Stimulated activated naive CD8-positive, alpha-beta T cell treated with anti-CD3 and anti-CD28 coated beads, Interleukin-15, amount 100 ng/mL, for 72 hours (primary cell): ENCODE results near the gene SEC11A.
"Not testable (repeated sequence)": the region's sequence is repeated elsewhere in the genome, so short reads cannot be mapped to it uniquely, and the experiment has no call there.

Experiments
- ATAC-seq: fragments of 150-1000 bp; cut with Tn5 transposase; 2 replicates; pipeline ENCODE4 v1.10.0; 2021; ENCODE audit warnings: mild to moderate bottlenecking, moderate library complexity
- DNase-seq, 2 donors: peaks; one replicate each; pipeline ENCODE4 v3.0.0; 2021 to 2022
- H3K27ac Mint-ChIP-seq, 2 donors: one replicate each; pipeline ENCODE4 v1.8.0; 2022; ENCODE audit warnings: mild to moderate bottlenecking in 2 of 2, mixed read lengths in 2 of 2, moderate library complexity in 2 of 2
- H3K27me3 Mint-ChIP-seq: one replicate; pipeline ENCODE4 v1.8.0; 2022; ENCODE audit warnings: mixed read lengths
- H3K4me1 Mint-ChIP-seq: one replicate; pipeline ENCODE4 v1.8.0; 2022; ENCODE audit warnings: mild to moderate bottlenecking, mixed read lengths
- H3K4me3 Mint-ChIP-seq, 2 donors: one replicate each; pipeline ENCODE4 v1.8.0; 2022; ENCODE audit warnings: mild to moderate bottlenecking in 2 of 2, mixed read lengths in 2 of 2, moderate library complexity in 1 of 2
- H3K9me3 Mint-ChIP-seq, 2 donors: one replicate each; pipeline ENCODE4 v1.8.0; 2022; ENCODE audit warnings: mixed read lengths in 2 of 2

The SEC11A gene

DNA sequence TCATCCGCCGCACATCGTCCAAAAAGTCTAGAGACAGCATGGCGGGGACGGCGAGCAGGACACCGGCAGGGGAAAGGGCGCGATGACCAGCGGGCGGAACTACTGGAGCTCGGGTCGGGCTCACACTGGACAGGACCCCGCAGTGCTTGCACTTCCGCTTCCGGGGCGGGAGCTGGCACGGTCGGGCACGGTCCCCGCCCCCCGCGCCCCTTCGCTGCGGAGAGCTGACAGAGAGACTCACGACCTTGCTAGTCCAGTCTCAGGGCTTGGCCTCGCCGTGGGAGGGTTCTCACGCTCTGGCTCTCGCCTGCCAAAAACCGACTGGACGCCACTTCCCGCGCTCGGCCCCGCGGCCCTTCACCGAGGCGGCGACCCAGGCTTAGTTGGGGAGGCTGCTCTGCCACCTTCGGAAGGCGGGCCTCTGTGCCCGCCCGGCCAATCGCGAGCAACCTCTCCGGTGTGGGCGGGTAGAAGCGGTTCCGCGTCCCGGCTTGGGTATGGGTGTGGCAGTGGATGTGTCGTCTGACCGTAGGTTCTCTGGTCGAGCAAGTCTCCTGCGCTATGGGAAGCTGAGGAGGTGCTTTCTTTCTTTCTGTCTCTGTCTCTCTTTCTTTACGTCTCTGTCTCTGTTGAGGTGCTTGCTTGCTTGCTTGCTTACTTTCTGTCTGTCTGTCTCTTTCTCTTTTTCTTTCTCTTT lies at the start of gene SEC11A:
Gene SEC11A (minus strand): TSS at position 104 of the 697 bp plus-strand sequence. CDS start 64 bp downstream, at position 40.
- Mint-ChIP-seq H3K27ac (peak within 1 kb of the TSS; percentile 99), H3K4me3 (peak within 1 kb of the TSS; percentile 87 to 94), H3K9me3 (no peaks in the 10 kb centered on the region), H3K4me1 (peaks cover 52% of the 10 kb centered on the region), H3K27me3 (no peaks in the 10 kb centered on the region)
- ATAC-seq, result peak; percentile 97
- peak; percentile 92 to 93 for DNase-seq

DNA sequence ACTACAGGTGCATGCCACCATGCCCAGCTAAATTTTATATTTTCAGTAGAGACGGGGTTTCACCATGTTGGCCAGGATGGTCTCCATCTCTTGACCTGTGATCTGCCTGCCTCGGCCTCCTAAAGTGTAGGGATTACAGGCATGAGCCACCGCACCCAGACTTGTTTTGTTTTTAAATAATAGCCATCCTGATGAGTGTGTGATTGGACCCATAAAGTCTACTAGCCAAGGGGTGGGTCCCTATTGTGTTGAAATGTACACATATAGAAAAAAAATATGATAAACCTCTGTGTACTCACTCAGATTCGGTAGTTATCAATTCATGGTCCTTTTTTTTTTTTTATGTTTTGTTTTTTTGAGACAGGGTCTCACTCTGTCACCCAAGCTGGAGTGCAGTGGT lies 49.7 kb upstream of the SEC11A start:
- H3K27ac Mint-ChIP-seq, result peak overlapping the region in 1 of 2 donors; percentile 31
- DNase-seq, result no peak
- no peak overlapping the region for H3K4me3 Mint-ChIP-seq
- no peaks in the 10 kb centered on the region for H3K9me3 Mint-ChIP-seq
- ATAC-seq, result no peak
- no peaks in the 10 kb centered on the region for H3K27me3 Mint-ChIP-seq
- H3K4me1 Mint-ChIP-seq, result peaks cover 20% of the 10 kb centered on the region

DNA sequence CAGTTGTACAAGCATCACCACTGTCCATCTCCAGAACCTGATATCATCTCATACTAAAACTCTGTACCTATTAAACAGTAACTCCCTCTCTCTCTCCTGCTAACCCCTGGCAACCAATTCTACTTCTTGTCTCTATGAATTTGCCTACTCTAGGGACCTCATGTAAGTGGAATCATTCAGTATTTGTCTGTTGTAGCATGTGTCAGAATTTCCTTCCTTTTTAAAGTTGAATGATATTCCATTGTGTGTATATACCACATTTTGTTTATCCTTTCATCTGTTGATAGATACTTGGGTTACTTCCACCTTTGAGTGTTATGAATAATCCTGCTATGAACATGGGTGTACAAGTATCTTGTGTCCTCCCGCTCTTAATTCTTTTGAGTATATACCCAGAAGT lies 49.0 kb upstream of the SEC11A start:
- no peak overlapping the region for H3K27ac Mint-ChIP-seq

DNA sequence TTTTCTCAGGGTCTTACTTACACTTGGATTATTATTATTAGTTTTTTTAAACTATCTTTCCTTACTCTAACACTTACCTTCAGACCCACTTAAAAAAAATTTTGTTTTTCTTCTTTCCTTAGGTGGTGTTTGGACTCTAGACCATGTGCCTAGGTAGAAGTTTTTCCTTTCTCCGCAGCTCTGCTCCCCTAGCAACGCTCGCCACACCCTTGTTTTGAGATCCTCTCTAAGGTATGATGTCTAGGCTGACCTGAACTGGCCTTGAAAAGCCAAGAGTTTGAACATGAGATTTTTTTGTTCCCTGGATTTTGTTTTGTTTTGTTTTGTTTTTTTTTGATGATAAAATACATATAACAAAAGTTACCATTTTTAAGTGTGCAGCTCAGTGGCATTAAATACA lies 48.6 kb upstream of the SEC11A start:
- H3K4me1 Mint-ChIP-seq, result peaks cover 11% of the 10 kb centered on the region
- DNase-seq, result no peak
- no peaks in the 10 kb centered on the region for H3K9me3 Mint-ChIP-seq
- no peak overlapping the region for H3K27ac Mint-ChIP-seq
- H3K4me3 Mint-ChIP-seq, result no peak overlapping the region
- no peak for ATAC-seq
- no peaks in the 10 kb centered on the region for H3K27me3 Mint-ChIP-seq

More for the DNA sequence above, 49.0 kb upstream of the SEC11A start:
- no peak overlapping the region for H3K4me3 Mint-ChIP-seq
- ATAC-seq (no peak), DNase-seq (no peak)
- no peaks in the 10 kb centered on the region for H3K27me3 Mint-ChIP-seq
- H3K9me3 Mint-ChIP-seq, result no peaks in the 10 kb centered on the region
- peaks cover 15% of the 10 kb centered on the region for H3K4me1 Mint-ChIP-seq

DNA sequence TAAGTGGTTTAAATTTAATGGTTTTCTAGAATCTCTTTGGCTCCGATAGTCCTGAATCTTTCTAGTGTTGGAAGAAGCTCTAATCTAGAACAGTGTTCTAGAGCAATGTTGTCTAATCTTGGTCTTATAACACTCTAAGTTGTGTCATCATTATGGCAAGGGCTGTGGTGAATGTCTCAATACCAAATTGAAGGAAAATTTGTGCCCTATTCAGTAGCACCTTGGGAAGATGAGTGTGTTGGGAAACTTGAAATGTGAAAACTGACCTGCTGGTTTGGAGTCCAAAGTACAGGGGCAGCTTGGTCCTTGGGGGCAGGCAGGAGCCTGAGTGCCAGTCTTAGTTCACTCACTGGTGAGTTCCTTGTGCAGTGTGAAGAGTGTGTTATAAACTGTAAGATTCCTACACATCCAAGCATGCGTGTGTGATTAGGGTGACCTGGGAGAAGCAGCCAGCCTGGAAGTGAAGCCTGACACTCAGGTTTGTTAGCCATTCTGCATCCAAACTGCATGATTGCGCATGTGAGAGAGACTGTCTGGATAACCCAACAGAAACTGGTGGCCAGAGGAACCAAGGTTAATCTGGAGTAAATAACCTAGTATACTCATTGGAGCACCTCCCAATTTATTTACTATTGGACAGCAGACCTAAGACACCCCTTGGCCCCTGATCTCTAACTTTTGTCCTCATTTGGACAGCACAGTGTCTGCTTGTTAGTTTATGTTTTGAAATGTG lies 47.1 kb upstream of the SEC11A start:
- ATAC-seq (no peak), DNase-seq (no peak)
- H3K4me1 Mint-ChIP-seq, result peaks cover 4% of the 10 kb centered on the region
- no peak overlapping the region for H3K4me3 Mint-ChIP-seq
- no peaks in the 10 kb centered on the region for H3K27me3 Mint-ChIP-seq
- H3K27ac Mint-ChIP-seq, result no peak overlapping the region
- no peaks in the 10 kb centered on the region for H3K9me3 Mint-ChIP-seq

DNA sequence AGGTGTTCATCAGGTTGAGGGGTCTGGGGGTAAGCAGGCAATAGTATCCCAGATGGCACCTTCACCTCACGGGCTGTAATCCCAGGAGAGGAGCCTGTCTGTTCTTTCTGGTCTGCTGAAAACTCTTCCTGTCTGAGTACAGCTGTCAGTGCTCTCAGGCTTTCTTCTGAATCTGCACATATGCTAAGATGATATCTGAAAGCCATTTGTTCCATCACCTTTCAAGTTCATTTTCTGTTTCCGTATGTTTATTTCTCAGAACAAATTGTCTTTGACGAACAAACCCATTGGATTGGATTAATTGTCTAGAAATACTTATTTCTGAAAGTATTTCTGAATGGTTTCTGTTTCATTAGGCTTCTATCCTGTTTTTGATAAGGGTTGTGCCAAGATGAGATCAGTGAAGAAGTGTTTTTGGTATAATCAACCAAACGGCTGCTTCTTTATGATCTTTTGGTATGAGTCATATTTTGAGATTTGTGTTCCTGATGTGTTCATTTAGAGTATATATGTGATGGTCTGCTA lies 45.7 kb upstream of the SEC11A start:
- H3K27ac Mint-ChIP-seq, result no peak overlapping the region
- H3K4me3 Mint-ChIP-seq, result no peak overlapping the region
- peaks cover 13% of the 10 kb centered on the region for H3K4me1 Mint-ChIP-seq
- peak; percentile 91 for ATAC-seq
- no peaks in the 10 kb centered on the region for H3K27me3 Mint-ChIP-seq
- H3K9me3 Mint-ChIP-seq, result no peaks in the 10 kb centered on the region
- DNase-seq, result peak in 1 of 2 donors; percentile 21

DNA sequence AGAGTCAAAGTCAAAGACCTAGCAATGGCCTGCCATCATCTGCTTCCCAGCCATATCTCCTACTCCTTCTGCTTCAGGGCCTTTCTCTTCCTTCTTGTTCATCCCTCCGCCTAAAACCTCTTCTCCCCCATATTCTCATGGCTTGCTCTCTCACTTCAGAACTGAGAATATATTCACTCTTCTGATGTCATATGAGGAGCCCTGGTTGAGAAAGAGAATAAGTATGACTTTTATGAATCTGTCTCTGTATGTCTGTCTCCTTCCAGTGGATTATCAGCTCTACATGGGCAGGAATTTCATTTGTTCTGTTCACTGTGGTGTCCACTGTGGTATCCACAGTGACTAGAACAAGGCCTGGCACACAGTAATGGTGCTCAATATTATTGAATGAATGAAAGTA lies 44.3 kb upstream of the SEC11A start:
- Mint-ChIP-seq H3K27ac (no peak overlapping the region), H3K9me3 (no peaks in the 10 kb centered on the region), H3K4me1 (peaks cover 21% of the 10 kb centered on the region), H3K4me3 (no peak overlapping the region), H3K27me3 (no peaks in the 10 kb centered on the region)
- ATAC-seq, result no peak
- DNase-seq, result no peak

DNA sequence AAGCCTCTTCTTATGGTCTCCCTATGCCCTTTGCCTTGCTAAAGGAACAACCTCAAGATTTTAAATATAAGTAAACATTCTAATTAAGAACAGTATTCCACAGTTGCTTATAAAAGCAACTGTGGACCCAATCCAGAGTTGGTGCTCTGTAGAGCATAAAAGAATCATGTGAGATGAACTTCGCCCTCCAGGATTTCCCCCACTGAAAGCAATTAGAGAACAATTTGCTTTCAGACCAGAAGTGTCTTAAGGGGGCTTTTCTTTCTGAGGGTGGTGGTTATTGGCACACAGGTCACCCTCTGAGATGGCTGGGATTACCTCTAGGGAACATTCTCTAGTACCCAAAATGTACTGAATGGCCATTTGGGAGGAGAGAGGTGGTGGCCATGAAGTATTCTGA lies 43.1 kb upstream of the SEC11A start:
- Mint-ChIP-seq H3K4me3 (peak overlapping the region in 1 of 2 donors; percentile 36), H3K4me1 (peaks cover 32% of the 10 kb centered on the region), H3K27ac (peak overlapping the region; percentile 3 to 53), H3K9me3 (no peaks in the 10 kb centered on the region), H3K27me3 (no peaks in the 10 kb centered on the region)
- ATAC-seq (no peak), DNase-seq (no peak)

DNA sequence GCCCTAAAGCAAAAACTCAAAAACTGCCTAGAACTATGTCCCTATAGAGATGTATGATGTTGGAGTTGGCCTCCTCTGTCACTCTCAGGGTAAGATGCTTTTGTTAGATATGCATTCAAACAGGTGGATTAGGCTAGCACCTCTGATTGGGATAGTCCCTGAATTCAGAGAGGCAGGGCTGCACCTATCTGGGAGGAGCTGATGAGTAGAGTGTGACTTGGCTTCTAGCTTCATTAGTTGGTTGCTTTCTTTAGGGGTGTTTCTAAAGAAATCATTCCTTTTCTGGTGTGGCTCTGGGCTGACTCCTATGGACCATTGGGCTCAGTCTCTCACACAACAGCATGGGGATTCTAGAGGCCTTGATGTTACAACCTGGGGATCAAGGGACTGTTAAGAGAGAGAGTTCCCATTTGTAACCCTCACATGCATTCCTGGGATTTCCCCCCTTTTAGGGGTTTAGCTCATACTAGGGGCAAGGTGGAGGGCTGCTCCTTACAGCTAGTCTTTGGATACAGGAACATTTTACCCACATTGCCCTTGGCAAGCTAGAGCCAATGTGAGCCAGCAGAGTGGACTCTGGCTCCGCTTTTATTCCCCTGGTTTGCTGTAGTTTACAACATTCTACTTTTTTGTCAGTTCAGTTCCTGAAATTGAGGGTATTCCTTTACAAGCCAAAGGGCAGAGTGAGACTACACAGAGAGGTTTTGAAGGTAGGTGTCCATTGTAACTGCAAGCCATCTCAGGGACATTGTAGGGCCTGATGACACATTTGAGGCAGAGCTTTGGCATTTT lies 40.0 kb upstream of the SEC11A start:
- no peak for DNase-seq
- ATAC-seq, result peak; percentile 66
- H3K4me1 Mint-ChIP-seq, result peaks cover 58% of the 10 kb centered on the region
- no peaks in the 10 kb centered on the region for H3K27me3 Mint-ChIP-seq
- H3K4me3 Mint-ChIP-seq, result no peak overlapping the region
- peaks cover 0 to 4% of the 10 kb centered on the region in 2 donors for H3K9me3 Mint-ChIP-seq
- H3K27ac Mint-ChIP-seq, result peak overlapping the region; percentile 43 to 64

DNA sequence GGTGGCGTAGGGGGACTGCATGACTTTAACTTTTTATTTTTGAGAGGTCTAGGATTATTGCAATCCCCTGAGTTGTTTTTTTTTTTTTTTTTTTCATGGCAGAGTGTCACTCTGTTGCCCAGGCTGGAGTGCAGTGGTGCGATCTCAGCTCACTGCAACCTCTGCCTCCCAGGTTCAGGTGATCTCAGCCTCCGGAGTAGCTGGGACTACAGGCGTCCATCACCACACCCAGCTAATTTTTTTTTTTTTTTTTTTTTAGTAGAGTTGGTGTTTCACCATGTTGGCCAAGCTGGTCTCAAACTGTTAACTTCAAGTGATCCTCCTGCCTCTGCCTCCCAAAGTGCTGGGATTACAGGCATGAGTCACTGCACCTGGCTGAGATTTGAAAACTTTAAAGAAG lies 39.0 kb upstream of the SEC11A start:
- not testable (repeated sequence) for H3K27ac Mint-ChIP-seq, ATAC-seq, H3K9me3 Mint-ChIP-seq, H3K27me3 Mint-ChIP-seq, H3K4me3 Mint-ChIP-seq, DNase-seq
- H3K4me1 Mint-ChIP-seq, result peaks cover 68% of the 10 kb centered on the region

DNA sequence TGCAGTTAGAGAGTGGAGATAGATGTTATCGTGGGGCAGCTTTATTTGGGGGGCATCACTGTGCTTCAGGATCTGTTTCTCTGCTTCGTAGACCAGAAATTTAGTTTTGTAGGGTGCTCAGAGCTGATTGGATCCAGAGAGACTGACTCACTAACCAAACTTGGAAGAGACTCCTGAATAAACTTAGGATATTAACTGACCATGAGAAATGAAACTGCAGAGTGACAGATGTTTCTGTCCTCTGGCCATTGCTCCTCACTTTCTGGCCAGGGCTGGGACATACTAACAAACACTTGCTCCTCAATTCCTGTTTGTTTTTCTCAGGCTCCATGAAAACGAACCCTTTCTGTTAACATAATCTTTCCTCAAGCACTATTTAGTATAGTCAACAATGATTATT lies 36.8 kb upstream of the SEC11A start:
- peaks cover 76% of the 10 kb centered on the region for H3K4me1 Mint-ChIP-seq
- no peak for DNase-seq
- H3K27ac Mint-ChIP-seq, result no peak overlapping the region

DNA sequence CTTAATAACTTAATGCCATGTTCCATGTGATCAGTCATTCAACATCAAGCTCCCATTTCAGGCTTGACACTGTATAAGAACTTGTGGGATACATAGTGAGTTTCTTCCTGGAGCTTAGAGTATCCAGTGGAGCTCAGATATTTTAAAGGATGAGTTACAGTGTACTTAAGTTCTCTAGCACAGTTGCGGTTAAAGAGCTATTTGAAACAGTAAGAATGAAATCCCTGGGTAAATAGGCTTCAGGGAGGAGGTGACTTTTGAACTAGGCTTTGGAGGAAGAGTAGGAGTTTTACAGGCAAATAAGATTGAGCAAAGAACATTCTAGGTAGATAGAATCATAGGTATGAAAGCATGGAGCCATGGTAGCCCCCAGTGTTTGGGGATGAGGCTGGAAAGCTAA lies 36.3 kb upstream of the SEC11A start:
- Mint-ChIP-seq H3K27ac (no peak overlapping the region), H3K4me1 (peaks cover 76% of the 10 kb centered on the region), H3K9me3 (peaks cover 0 to 4% of the 10 kb centered on the region in 2 donors), H3K4me3 (no peak overlapping the region), H3K27me3 (no peaks in the 10 kb centered on the region)
- DNase-seq (no peak), ATAC-seq (no peak)

More for the DNA sequence above, 36.8 kb upstream of the SEC11A start:
- Mint-ChIP-seq H3K9me3 (peaks cover 0 to 4% of the 10 kb centered on the region in 2 donors), H3K27me3 (no peaks in the 10 kb centered on the region), H3K4me3 (no peak overlapping the region)
- no peak for ATAC-seq

DNA sequence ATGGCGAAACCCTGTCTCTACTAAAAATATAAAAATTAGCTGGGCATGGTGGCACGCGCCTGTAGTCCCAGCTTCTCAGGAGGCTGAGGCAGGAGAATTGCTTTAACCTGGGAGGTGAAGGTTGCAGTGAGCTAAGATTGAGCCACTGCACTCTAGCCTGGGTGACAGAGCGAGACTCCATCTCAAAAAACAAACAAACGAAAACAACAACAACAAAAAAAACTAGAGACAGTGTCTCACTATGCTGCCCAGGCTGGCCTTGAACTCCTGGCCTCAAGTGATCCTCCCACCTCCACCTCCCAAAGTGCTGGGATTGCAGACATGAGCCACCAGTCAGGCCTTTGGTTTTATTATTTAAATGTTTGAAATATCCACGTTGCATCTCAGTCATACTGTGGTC lies 35.8 kb upstream of the SEC11A start:
- not testable (repeated sequence) for H3K27me3 Mint-ChIP-seq, H3K4me3 Mint-ChIP-seq, H3K9me3 Mint-ChIP-seq, ATAC-seq, H3K27ac Mint-ChIP-seq, DNase-seq
- H3K4me1 Mint-ChIP-seq, result peaks cover 77% of the 10 kb centered on the region

DNA sequence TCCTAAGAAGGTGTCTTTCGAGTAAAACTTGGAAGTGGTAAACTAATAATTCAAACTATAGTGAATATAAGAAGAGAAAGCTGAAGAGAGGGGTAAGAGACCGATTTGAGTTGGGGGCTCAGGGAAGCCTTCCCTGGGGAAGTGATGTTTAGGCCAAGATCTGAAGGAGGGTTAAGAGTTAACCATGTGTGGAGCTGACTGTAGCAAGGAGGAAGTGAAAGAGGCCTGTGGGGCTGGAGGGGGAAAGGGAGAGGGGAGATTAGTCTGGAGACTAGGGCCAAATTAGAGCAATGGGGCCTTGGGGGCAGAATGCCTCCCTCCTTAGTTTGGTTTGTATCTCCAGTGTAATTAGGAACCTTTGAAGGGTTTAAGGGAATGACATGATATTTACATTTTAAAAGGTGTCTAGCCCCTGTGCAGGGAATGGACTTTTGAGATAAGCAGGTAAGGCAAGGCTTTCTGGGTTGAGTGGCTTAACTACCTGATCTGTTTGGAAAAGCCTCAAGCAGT lies 34.7 kb upstream of the SEC11A start:
- Mint-ChIP-seq H3K4me1 (peaks cover 75% of the 10 kb centered on the region), H3K4me3 (peak overlapping the region; percentile 96 to 98), H3K27ac (peak overlapping the region; percentile 23 to 98), H3K27me3 (no peaks in the 10 kb centered on the region), H3K9me3 (peaks cover 0 to 4% of the 10 kb centered on the region in 2 donors)
- ATAC-seq (no peak), DNase-seq (no peak)
